GM18498 (cell line): ENCODE results near the gene TUSC2.

Source experiments
- ATAC-seq: cut with Tn5 transposase; IDR thresholded peaks from one replicate; pipeline ENCODE4 v1.9.1; 2021; ENCODE audit warnings: mild to moderate bottlenecking, moderate library complexity; ENCODE audit not compliant: unreplicated experiment

Gene TUSC2

GRCh38 chr3:50337175-50337861, 9.3 kb upstream of the TUSC2 start:
- ATAC-seq: peak; percentile 77

GRCh38 chr3:50336452-50337174, 8.6 kb upstream of the TUSC2 start:
- peak; percentile 40 for ATAC-seq

GRCh38 chr3:50334339-50335075, 6.5 kb upstream of the TUSC2 start:
- no peak for ATAC-seq

GRCh38 chr3:50333744-50334328, 5.8 kb upstream of the TUSC2 start:
- no peak for ATAC-seq

GRCh38 chr3:50331364-50331907, 3.4 kb upstream of the TUSC2 start:
- ATAC-seq: no peak

GRCh38 chr3:50330330-50330729, 2.3 kb upstream of the TUSC2 start:
- ATAC-seq: no peak

- ATAC-seq: no peak
Measured at GRCh38 chr3:50327129-50327528, 894 bp downstream of the TUSC2 start.

GRCh38 chr3:50326182-50326541, 1.9 kb downstream of the TUSC2 start:
- no peak for ATAC-seq

- ATAC-seq: no peak
Measured at GRCh38 chr3:50325497-50326181, 2.4 kb downstream of the TUSC2 start.

- no peak for ATAC-seq
Measured at GRCh38 chr3:50325113-50325480, 2.9 kb downstream of the TUSC2 start.

- no peak for ATAC-seq
Measured at GRCh38 chr3:50324351-50325112, 3.5 kb downstream of the TUSC2 start.

GRCh38 chr3:50323614-50324199, 4.3 kb downstream of the TUSC2 start:
- ATAC-seq: no peak

GRCh38 chr3:50323092-50323600, 4.9 kb downstream of the TUSC2 start:
- no peak for ATAC-seq

GRCh38 chr3:50322386-50323091, 5.5 kb downstream of the TUSC2 start, which contains the start of gene HYAL2:
HYAL2 (minus strand) TSS chr3:50322745; CDS start chr3:50320489, 2,256 bp downstream.
- ATAC-seq: no peak

GRCh38 chr3:50322115-50322385, 6.0 kb downstream of the TUSC2 start:
- ATAC-seq: no peak

GRCh38 chr3:50321336-50322114, 6.5 kb downstream of the TUSC2 start:
- peak; percentile 87 for ATAC-seq

GRCh38 chr3:50320853-50321335, 7.1 kb downstream of the TUSC2 start:
- peak; percentile 60 for ATAC-seq
